GM19452 (cell line): ENCODE measurements around the gene NKX1-1.

Source experiments
- ATAC-seq: cut with Tn5 transposase; IDR thresholded peaks from one replicate; pipeline ENCODE4 v1.9.1; 2021; ENCODE audit not compliant: unreplicated experiment

Gene NKX1-1

GRCh38 chr4:1417522-1418390 lies 11.5 kb upstream of the NKX1-1 start:
- no peak for ATAC-seq

DNA sequence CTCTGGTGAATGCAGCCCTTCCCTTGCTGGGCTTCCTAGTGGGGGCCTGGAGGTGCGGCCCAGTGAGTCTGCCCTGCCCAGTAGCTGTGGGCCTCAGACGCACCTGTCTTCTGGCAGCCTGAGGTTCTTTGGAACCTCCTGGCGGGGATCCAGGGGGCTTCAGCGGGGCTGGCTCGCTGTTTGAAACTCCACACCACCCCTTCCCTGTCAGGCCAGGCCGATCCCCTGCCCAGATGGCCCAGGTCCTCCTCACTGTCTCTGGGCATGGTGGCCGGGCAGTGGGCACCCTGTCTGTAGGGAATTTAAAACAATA lies 10.7 kb upstream of the NKX1-1 start:
- ATAC-seq: no peak

DNA sequence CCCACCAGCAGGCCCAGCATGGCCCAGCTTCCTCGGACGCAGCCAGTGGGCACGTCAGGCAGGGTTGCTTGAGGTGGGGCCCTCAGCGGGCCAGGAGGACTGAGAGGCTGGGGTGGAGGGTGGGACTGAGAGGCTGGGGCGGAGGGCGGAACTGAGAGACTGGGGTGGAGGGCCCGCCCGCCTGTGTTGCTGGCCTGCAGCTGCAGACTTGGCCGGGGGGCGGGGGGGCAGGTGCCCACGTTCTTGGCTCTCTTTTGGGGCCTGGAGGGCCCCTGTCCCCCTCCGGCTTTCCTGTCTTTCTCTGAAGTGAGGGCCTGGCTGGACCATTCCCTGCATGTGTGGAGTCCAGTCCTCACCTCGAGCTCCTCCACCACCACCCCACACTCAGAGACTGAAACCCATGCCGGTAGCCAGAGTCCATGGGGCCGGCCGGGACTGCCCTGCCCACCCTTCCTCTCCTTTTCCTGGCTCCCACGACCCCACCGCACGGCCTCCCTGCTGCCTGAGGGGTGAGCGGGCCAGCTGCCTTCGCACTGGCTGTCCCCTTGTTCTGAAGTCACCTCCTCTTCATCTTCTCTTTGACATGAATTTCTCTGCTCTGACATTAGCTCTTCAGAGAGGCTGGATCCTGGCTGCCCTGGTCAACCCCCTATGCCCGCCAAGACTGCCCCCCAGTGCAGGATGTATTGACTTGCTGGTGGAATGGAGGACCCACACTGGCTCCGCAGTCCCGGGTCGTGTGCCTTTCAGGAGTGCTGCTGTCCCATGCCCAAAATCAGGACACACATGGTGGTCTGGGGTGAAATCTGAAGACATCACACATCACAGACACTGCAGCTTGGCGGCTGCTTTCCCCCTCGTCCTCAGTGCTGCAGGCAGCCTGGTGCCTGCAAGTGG lies 10.1 kb upstream of the NKX1-1 start:
- ATAC-seq: no peak

DNA sequence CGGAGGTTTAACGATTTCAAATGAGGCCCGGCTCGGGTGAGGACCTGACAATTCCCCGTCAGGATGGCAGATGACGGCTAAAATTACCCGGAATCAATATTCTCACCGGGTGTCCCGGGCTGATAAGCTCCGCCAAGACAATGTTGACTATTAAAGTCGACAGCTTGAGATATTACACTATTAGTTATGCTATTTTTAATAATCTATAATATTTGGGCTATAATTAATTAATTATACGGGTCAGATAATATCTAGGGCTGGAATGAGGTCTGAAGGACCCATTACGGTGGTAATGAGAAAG lies 9.4 kb upstream of the NKX1-1 start:
- ATAC-seq: no peak

- ATAC-seq: no peak
Observed at GRCh38 chr4:1414831-1415680, 8.8 kb upstream of the NKX1-1 start.

DNA sequence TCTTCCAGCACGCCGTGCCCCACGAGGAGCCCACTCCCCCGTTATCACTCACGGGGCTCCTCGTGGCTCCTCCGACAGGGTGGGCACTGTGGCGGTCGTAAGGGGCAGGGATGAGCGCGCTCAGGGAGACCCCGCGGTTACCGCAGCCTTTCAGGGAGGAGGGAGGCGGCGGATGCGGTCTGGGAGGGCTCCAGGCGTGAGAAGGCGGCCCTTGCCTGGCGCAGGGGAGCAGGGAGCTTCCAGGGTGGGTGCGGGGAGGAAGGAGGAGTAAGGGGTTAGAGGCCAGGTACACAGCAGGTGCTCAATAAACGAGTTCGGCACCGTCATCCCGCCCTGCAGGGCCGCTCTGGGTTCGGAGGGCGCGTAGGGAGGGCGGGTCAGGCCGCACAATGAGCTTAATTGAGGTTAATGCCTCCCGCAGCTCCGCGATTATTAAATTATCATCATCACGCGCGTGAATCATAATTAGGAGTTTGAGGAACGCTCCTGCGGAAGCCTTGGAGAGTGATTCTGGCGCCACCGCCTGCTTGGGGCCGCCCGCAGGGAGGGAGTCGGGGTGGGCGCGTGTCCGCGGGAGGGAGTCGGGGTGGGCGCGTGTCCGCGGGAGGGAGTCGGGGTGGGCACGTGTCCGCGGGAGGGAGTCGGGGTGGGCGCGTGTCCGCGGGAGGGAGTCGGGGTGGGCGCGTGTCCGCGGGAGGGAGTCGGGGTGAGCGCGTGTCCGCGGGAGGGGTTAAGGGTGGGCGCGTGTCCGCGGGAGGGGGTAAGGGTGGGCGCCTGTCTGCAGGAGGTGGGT lies 7.6 kb upstream of the NKX1-1 start:
- no peak for ATAC-seq

- no peak for ATAC-seq
Observed at GRCh38 chr4:1413204-1413663, 7.0 kb upstream of the NKX1-1 start.

DNA sequence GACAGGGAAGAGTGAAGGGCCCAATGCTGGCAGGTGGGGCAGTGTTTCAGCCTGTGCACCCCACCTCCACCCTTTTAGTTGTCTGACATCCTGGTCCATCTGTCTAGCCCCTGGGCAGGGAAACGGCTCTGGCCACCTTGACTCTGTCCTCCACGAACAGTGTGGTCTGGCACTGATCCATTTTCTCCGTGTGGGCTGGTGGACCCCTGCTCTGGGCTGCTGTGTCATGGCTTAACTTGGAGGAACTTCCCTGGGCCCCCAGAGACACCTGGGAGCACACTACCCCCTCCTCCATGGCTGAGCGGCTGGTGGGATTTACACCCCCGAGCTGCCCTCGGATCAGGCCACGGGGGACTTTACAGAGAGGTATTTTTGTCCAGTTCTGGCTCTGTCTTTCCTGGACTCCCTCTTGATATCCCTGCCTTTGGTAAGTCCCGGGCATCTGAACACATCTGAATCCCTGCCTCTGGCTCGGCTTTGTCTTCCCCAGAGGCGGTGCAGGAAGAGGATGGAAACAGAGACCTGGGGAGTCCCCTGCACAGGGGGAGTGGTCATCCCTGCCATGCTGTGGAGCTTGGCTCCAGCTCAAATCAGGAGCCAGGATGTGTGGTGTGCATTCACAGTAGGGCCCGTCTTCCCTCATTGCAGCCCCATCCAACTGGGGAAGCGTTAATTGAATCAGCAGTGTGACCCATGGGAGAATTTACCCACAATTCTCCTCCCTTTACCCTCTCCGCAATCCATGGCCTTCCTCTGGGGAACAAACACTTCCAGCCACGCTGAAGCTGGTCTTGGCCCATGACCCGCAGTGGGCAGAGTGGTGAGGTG lies 6.3 kb upstream of the NKX1-1 start:
- ATAC-seq: no peak

- ATAC-seq: no peak
Observed at GRCh38 chr4:1411436-1412375, 5.5 kb upstream of the NKX1-1 start.

GRCh38 chr4:1410491-1411325 lies 4.5 kb upstream of the NKX1-1 start:
- ATAC-seq: no peak

- no peak for ATAC-seq
Observed at GRCh38 chr4:1409491-1410425, 3.5 kb upstream of the NKX1-1 start.

DNA sequence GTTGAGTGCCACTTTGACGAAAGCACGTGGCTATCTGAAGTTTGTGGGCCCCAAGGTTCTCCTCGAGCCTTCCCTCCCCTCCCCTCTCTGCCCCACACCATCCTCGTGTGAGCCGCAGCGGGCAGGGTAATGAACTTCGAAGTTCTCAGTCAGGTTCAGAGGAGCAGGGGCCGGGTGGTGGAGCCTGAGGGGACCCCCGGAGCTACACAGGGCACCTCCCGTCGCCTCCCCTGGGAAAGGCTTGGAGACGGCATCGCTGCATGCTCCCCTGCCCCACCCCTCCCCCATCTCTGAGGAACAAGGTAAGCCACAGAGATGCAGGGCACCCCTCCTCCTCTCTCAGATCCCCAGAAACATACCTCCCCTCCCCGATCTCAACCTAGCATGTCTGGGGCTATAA lies 2.8 kb upstream of the NKX1-1 start:
- no peak for ATAC-seq

DNA sequence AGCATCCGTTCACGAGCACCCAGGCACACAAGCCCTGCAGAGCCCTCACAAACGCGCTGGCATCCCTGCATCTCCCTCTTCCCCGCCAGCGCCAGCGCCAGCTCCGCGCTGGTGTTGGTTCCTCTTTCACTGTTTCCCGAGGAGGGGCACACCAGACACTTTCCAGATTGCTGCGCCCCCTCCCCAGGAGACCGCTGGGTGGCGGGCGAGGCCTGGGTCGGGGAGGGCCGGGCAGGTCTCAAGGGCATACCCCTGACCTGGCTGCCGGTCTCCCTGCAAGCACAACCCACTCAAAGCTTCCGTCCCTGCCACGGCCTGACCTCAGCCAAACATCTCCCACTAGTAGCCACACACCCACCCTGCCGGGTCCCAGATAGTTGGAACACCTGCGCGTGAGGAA lies 2.2 kb upstream of the NKX1-1 start:
- ATAC-seq: no peak

GRCh38 chr4:1407657-1408333 lies 1.6 kb upstream of the NKX1-1 start:
- no peak for ATAC-seq

- no peak for ATAC-seq
Observed at GRCh38 chr4:1406981-1407656, 877 bp upstream of the NKX1-1 start.
